Measurements from ENCODE around the gene TESPA1.

DNA sequence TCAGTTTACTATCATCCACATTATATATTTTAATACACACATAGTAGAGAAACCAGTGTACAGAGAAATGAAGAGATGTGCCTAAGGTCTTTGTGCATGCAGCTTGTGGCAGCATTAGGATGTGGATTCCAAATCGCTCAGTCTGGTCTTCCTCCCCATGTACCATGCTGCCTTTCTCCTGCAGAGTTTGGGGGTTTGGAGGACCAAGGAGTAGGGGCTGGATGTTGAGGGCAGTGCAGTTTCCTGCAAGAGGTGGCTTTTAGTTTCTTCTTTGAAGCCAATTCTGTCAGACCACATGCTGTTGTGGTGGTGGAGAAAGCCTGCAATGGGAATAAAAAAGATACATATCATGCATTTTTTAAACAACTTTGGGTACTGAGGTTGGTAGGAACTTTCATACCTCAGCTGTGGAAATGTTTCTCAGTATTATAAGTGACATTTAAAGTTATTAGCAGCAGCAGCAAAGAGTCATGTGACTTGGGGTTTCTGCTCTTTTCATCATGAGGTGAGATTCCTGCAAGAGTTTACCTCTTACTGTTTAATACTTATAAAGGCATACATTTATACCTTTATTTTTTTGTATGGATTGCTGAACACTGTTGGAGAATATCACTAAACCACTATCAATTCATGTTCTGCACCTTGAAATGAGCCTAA, 34.4 kb downstream of the TESPA1 start:
- TF ChIP-seq, protein P1, sequence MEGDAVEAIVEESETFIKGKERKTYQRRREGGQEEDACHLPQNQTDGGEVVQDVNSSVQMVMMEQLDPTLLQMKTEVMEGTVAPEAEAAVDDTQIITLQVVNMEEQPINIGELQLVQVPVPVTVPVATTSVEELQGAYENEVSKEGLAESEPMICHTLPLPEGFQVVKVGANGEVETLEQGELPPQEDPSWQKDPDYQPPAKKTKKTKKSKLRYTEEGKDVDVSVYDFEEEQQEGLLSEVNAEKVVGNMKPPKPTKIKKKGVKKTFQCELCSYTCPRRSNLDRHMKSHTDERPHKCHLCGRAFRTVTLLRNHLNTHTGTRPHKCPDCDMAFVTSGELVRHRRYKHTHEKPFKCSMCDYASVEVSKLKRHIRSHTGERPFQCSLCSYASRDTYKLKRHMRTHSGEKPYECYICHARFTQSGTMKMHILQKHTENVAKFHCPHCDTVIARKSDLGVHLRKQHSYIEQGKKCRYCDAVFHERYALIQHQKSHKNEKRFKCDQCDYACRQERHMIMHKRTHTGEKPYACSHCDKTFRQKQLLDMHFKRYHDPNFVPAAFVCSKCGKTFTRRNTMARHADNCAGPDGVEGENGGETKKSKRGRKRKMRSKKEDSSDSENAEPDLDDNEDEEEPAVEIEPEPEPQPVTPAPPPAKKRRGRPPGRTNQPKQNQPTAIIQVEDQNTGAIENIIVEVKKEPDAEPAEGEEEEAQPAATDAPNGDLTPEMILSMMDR (IDR thresholded peaks at IDR 0.05): no peak
- TF ChIP-seq ZFX (IDR thresholded peaks at IDR 0.05; ENCODE audit: borderline replicate concordance): no peak

Measured in 22Rv1 (cell line).